Measurements from ENCODE around the gene PCDHGA11. TPM values are rescaled to one million over a fixed set of nuclear protein-coding genes. Genes with fewer than 3 reads are reported as not detected.

Gene PCDHGA11
- total RNA-seq, 2 experiments from 2014 or later, result 4.1 to 6.8 TPM

DNA sequence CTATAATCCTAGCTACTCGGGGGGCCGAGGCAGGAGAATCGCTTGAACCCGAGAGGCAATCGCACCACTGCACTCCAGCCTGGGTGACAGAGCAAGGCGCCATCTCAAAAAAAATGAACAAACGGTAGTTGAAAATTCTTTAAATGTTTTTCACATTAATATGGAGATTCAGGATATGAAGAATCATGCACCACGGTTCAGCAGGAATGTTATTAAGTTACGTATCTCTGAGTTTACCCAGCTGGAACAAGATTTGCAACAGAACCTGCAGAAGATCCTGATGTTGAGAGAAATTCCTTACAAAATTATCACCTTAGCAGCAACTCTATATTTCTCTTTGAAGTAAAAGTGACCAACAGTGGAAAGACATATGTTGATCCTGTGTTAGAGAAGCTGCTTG is 19.5 kb downstream of the PCDHGA11 start:
- Histone ChIP-seq H3K79me2 (ENCODE audit: insufficient read depth, low read depth, low read length) (no peaks in the 10 kb centered on the region), H3K36me3 (ENCODE audit: insufficient read depth, low read length) (no peaks in the 10 kb centered on the region), H4K20me1 (ENCODE audit: insufficient read depth, low read length) (no peaks in the 10 kb centered on the region), H3K9me3 (ENCODE audit: low read length) (no peaks in the 10 kb centered on the region), H3K9me2 (ENCODE audit: insufficient read depth, low read length) (no peaks in the 10 kb centered on the region), H2AFZ (ENCODE audit: low read length) (no peak overlapping the region), H3K4me1 (ENCODE audit: insufficient read depth, low read length, poor library complexity, severe bottlenecking) (peaks cover 14% of the 10 kb centered on the region), H3K27ac (ENCODE audit: low read depth, low read length, poor library complexity, severe bottlenecking) (no peak overlapping the region), H3K4me3 (ENCODE audit: low read depth, low read length, poor library complexity, severe bottlenecking) (no peak overlapping the region), H3K4me2 (ENCODE audit: low read length) (no peak overlapping the region)
- no TSS peak for BruUV-seq (replicated peaks)
- POLR2A ChIA-PET, result no interaction called here
- intact Hi-C loops (cut with micrococcal nuclease; ENCODE audit: unreplicated experiment), result no loop called here
- CTCF ChIA-PET (ENCODE audit: unreplicated experiment), result no interaction called here
- no peak for DNase-seq (ENCODE audit: low spot score)
- TF ChIP-seq, protein P1, sequence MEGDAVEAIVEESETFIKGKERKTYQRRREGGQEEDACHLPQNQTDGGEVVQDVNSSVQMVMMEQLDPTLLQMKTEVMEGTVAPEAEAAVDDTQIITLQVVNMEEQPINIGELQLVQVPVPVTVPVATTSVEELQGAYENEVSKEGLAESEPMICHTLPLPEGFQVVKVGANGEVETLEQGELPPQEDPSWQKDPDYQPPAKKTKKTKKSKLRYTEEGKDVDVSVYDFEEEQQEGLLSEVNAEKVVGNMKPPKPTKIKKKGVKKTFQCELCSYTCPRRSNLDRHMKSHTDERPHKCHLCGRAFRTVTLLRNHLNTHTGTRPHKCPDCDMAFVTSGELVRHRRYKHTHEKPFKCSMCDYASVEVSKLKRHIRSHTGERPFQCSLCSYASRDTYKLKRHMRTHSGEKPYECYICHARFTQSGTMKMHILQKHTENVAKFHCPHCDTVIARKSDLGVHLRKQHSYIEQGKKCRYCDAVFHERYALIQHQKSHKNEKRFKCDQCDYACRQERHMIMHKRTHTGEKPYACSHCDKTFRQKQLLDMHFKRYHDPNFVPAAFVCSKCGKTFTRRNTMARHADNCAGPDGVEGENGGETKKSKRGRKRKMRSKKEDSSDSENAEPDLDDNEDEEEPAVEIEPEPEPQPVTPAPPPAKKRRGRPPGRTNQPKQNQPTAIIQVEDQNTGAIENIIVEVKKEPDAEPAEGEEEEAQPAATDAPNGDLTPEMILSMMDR (conservative IDR thresholded peaks at IDR 0.05; ENCODE audit: low read length), result no peak
- no peak for TF ChIP-seq EZH2phosphoT487 (IDR thresholded peaks at IDR 0.05; ENCODE audit: borderline replicate concordance, low read depth, low read length)

DNA sequence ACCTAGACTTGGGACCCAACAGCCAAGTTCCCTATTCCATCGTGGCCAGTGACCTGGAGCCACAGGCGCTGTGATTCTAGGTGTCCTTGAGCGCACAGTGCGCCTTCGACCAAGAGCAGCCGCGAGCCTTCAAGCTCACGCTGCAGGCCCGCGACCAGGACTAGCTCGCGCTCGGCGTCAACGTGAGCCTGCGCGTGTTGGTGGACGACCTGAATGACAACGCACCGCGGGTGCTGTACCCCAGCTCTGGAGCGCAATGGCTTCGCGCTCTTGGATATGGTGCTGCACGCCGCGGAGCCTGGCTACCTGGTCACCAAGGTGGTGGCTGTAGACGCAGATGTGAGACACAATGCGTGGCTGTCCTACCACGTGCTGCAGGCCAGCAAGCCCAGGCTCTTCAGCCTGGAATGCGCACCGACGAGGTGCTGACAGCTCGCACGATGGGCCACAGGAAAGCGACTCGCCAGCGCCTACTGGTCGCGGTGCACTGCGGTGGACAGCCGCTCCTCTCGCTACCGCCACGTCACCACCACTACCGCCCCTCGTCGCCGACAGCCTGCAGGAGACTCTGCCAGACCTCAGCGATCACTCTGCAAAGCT is 20.8 kb downstream of the PCDHGA11 start:
- Histone ChIP-seq H3K4me3 (ENCODE audit: low read depth, low read length, poor library complexity, severe bottlenecking) (no peak overlapping the region), H3K36me3 (ENCODE audit: insufficient read depth, low read length) (no peaks in the 10 kb centered on the region), H3K79me2 (ENCODE audit: insufficient read depth, low read depth, low read length) (no peaks in the 10 kb centered on the region), H3K27ac (ENCODE audit: low read depth, low read length, poor library complexity, severe bottlenecking) (no peak overlapping the region), H3K4me2 (ENCODE audit: low read length) (no peak overlapping the region), H4K20me1 (ENCODE audit: insufficient read depth, low read length) (no peaks in the 10 kb centered on the region), H2AFZ (ENCODE audit: low read length) (no peak overlapping the region), H3K9me2 (ENCODE audit: insufficient read depth, low read length) (no peaks in the 10 kb centered on the region), H3K4me1 (ENCODE audit: insufficient read depth, low read length, poor library complexity, severe bottlenecking) (peaks cover 14% of the 10 kb centered on the region), H3K9me3 (ENCODE audit: low read length) (no peaks in the 10 kb centered on the region)
- TF ChIP-seq, protein P1 (conservative IDR thresholded peaks at IDR 0.05; ENCODE audit: low read length), result no peak
- TF ChIP-seq EZH2phosphoT487 (IDR thresholded peaks at IDR 0.05; ENCODE audit: borderline replicate concordance, low read depth, low read length), result no peak
- BruUV-seq (replicated peaks), result no TSS peak
- no peak for DNase-seq (ENCODE audit: low spot score)
- ChIA-PET POLR2A (interaction anchor here (0.5 kb wide), 1 partner anchor 92 kb away, joined by 3 read pairs; no protein-coding TSS in a partner anchor), CTCF (ENCODE audit: unreplicated experiment) (no interaction called here)
- intact Hi-C loops (cut with micrococcal nuclease; ENCODE audit: unreplicated experiment), result no loop called here

DNA sequence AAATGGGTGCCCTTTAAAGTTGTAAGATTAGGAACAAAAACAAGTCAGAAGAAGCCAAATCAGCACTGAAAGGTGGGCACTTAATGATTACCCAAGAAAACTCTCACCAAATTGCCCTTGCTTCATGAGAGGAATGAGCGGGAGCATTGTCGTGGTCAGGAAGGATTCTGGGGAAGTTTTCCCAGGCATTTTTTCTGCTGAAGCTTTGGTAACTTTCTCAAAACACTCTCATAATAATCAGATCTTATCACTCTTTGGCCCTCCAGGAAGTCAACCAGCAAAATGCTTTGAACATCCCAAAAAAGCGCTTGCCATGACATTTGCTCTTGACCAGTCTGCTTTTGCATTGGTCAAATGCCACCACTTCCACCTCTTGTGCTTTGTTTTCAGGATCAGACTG is 44.5 kb downstream of the PCDHGA11 start:
- Histone ChIP-seq H4K20me1 (ENCODE audit: insufficient read depth, low read length) (no peaks in the 10 kb centered on the region), H3K4me1 (ENCODE audit: insufficient read depth, low read length, poor library complexity, severe bottlenecking) (no peaks in the 10 kb centered on the region), H2AFZ (ENCODE audit: low read length) (no peak overlapping the region), H3K9me3 (ENCODE audit: low read length) (no peaks in the 10 kb centered on the region), H3K4me2 (ENCODE audit: low read length) (no peak overlapping the region), H3K4me3 (ENCODE audit: low read depth, low read length, poor library complexity, severe bottlenecking) (no peak overlapping the region), H3K9me2 (ENCODE audit: insufficient read depth, low read length) (no peaks in the 10 kb centered on the region), H3K36me3 (ENCODE audit: insufficient read depth, low read length) (no peaks in the 10 kb centered on the region), H3K27ac (ENCODE audit: low read depth, low read length, poor library complexity, severe bottlenecking) (no peak overlapping the region), H3K79me2 (ENCODE audit: insufficient read depth, low read depth, low read length) (no peaks in the 10 kb centered on the region)
- DNase-seq (ENCODE audit: low spot score), result no peak
- POLR2A ChIA-PET, result interaction anchor here (0.7 to 3.6 kb wide), 5 partner anchors 10 to 60 kb away, joined by 3 to 16 read pairs (median 4); partner anchors contain the start of gene PCDHGC3
- CTCF ChIA-PET (ENCODE audit: unreplicated experiment), result no interaction called here
- intact Hi-C loops (cut with micrococcal nuclease; ENCODE audit: unreplicated experiment), result no loop called here
- no TSS peak for BruUV-seq (replicated peaks)
- TF ChIP-seq EZH2phosphoT487 (IDR thresholded peaks at IDR 0.05; ENCODE audit: borderline replicate concordance, low read depth, low read length), result no peak
- TF ChIP-seq, protein P1 (conservative IDR thresholded peaks at IDR 0.05; ENCODE audit: low read length), result no peak
